Activated CD4-positive, alpha-beta T cell treated with anti-CD3 and anti-CD28 coated beads, Interleukin-2, amount 50 U/mL, for 24 hours (primary cell): ENCODE results near the gene ARIH1.
"Not testable (repeated sequence)": the region's sequence is repeated elsewhere in the genome, so short reads cannot be mapped to it uniquely, and the experiment has no call there.

Experiments
- DNase-seq, 2 donors: peaks; one replicate each; pipeline ENCODE4 v3.0.0-alpha.2; 2020; ENCODE audit warnings: low read depth in 1 of 2, low spot score in 1 of 2

Gene ARIH1

DNA sequence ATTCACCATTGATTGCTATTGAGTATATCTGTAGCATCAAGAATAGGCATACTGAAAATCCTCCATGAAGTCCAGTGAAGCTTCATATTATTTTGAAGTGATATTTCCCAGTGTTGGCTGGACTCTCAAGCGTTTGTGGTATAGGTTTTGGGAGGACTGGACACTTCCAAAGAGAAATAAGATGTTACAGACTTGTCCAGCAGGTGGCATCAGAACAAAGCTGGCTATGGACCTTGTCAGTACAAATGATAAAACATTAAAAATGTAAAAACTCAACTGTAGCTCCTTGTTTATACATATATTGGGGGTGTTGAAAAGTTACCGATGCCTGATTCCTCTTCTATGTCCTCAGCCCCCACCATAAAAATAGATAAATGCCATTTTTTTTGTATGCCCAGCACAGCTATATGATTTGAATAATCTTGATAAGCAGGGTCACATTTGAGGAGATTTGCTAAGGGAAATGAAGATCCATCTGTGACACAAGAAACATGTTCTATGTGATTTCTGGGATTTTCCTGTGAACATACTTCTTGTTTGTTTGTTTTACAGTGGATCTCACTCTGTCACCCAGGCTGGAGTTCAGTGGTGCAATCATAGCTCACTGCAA, 125.8 kb downstream of the ARIH1 start:
- DNase-seq: peak in 1 of 2 donors; percentile 16

DNA sequence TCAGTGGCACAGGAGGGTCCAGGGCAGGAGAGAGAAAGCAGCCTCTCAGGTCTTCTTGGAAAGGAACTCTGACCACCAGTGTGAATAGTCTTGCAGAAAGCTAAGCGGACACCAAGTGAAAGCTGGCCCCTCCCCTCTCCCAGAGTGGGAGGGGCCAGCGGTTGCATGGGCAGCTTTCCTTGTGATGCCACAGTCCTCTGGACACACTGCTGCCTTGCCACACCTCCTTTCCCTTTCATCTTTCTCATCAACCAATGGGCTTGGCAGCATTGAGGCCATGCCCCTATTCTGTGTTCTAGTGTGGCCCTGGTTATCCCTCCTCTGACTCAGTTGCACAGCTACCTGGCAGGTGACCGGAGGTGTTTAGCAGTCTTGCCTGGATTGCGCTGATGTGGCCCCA, 130.7 kb downstream of the ARIH1 start:
- no peak for DNase-seq

DNA sequence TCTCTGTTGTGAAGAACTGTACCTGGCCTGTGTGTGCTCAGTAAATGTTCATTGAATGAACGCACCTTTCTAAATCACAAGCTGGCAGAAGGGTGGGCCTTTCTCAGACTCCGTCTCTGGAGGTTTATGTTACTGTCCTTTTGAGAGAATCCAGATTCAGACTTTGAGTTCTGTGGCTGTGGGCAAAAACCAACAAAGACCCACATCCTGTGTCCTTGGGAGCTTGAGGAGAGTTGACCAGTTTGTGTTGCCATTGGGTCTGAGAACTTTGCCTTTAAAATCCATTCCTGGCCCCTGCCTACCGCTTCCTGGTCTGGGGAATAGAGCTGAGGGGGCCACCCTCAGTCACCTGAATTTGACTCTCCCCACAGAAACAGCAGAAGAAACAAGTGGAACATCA, 134.0 kb downstream of the ARIH1 start:
- DNase-seq: not testable (repeated sequence)

DNA sequence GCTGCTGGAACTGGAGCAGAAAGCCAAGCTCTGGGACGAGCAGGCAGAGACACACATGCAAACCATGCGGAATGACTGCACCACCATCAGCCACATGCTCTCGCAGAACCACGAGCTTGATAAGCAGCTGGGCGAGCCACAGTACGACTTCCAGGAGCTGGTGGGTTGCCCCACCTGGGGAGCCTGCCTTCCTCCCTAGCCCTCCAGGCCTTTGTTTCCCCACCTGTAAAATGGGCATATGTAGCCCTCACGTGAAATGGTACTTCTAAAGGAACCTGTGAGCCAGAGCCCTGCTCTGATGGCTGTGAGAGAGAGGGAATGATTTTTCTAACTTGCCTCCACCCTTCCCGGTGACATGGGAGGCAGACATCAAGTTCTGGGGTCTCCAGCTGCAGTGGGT, 135.7 kb downstream of the ARIH1 start:
- no peak for DNase-seq

DNA sequence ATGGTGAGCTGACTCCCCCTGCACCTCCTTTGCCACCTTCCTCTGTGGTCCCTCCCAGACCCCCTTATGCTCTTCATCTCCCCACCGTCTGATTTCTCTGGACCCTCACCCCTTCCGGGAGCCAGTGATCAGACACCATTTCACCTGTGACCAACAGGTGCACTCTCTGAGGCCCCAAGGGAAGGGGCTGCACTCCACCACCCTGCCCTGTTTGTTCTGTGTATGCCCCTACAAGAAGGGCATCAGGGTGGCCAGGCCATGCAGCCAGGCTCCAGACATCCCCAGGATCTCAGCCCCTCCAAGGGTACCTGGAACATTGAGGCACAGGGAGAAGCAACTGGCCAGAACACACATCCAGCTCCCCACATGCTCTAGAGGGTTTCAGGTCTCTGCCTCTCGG, 138.2 kb downstream of the ARIH1 start:
- not testable (repeated sequence) for DNase-seq

DNA sequence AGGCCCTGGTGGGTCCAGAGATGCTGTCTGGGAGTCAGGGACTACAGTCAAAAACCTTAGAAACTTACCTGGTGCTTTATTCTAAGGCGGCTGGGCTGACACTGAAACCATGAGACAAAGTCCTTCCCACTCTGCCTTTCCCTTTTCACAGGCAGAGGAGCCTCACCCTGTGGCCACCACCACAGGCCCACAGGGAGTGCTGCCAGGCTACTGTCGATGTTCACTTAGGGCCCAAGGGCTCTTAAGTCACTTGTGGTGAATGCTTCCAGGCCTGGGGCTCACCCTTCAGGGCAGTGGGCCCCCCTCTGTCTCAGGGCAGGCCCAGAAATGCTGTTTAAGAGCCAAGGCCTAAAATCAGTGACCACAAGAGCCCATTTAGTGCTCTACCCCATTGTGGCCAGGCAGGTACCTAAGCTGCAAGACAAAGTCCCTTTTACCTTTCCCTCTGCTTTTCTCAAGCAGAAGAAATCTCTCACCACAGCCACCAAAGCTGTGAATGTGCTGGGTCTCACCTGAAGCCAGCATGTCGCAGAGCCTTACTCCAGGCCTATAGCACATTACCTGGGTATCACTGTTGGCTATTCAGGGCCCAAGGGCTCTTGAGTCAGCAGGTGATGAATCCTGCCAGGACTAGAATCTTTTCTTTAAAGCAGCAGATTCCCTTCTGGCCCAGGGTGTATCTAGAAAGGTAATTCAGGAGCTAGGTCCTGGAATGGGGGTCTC, 140.8 kb downstream of the ARIH1 start:
- DNase-seq: no peak

DNA sequence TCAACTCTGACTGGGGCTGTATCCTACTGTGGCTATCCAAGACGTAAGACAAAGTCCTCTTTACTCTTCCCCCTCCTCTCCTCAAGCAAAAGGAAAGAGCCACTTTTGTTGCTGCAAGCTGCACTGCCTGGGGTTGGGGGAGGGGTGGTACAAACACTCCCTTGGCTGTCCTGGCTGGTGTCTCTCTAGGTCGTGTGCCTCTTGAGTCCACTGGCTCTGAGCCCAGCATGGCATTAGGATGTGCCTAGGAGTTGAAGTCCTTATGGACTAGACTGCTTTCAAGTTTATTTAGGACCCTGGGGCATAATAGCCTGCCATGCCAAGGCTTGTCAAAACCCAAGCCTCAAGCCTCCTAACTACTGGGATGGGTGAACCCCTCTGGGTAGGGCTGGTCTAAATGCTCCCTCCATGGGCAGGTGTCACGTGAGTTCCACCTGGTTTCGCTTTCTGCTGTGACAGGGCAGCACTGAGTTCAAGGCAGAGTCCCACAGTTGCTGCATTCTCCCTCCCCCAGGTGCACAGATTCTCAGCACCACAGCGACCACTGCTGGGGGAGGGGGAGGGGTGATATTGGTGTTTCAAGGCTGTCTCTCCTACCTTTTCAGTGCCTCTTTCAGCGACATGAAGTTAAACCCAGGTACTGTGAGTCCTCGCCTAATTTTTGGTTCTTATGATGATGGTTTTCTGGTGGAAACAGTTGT, 141.6 kb downstream of the ARIH1 start:
- not testable (repeated sequence) for DNase-seq

DNA sequence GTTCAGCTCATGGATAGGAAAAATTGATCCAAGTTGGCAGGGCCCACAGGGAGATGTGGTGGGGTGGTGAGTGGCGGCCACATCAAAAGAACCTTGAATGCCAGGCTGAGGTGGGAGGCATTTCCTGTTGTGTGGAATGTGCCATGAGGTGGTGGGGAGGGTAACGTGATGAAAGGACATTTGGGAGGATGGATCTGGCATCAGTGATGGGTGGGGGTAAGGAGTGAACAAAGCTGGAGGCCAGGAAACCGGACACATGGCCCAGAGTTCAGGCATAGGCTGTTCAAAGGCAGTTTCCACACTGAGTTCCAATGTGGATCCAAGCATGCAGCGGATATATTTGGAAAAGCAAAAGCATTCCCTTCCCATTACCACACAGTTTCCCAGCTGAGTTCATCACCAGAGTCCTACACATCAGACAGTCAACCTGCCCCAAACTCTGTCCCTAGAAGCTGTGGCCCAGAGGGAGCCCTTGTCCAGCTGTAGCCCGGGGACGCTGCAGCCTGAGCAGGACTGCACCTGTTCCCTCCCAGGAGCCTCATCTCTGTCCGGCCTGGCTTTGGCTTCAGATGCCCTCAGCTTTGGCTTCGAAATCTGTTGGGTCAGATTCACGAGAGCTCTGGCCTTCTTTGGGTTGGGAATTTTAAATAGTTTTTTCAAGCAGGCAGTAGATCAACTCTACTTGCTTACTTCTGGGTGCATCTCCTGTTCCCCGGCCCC, 142.5 kb downstream of the ARIH1 start:
- DNase-seq: no peak

DNA sequence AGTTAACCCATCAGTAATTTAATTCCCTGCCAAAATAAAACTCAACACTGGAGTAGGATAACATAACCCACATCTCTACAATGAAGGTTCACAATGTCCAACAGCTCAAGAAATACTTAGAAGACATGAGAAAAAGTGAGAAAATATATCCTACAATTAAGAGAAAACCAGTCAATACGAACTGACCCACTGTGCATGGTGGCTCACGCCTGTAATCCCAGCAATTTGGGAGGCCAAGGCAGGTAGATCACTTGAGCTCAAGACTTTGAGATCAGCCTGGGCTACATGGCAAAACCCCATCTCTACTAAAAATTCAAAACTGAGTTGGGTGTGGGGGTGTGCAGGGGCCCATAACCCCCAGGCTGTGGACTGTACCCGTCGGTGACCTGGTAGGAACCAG, 149.7 kb downstream of the ARIH1 start:
- DNase-seq: not testable (repeated sequence)

DNA sequence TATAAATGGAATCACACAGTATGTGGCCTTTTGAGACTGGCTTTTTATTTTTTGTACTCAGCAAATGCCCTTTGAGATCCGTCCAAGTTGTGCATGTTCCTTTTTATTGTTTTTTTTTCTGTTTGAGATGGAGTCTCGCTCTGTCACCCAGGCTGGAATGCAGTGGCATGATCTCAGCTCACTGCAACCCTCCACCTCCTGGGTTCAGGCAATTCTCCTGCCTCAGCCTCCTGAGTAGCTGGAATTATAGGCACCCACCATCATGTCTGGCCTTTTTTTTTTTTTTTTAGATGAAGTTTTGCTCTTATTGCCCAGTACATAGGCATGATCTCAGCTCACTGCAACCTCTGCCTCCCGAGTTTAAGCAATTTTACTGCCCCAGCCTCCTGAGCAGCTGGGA, 152.0 kb downstream of the ARIH1 start:
- DNase-seq: not testable (repeated sequence)

DNA sequence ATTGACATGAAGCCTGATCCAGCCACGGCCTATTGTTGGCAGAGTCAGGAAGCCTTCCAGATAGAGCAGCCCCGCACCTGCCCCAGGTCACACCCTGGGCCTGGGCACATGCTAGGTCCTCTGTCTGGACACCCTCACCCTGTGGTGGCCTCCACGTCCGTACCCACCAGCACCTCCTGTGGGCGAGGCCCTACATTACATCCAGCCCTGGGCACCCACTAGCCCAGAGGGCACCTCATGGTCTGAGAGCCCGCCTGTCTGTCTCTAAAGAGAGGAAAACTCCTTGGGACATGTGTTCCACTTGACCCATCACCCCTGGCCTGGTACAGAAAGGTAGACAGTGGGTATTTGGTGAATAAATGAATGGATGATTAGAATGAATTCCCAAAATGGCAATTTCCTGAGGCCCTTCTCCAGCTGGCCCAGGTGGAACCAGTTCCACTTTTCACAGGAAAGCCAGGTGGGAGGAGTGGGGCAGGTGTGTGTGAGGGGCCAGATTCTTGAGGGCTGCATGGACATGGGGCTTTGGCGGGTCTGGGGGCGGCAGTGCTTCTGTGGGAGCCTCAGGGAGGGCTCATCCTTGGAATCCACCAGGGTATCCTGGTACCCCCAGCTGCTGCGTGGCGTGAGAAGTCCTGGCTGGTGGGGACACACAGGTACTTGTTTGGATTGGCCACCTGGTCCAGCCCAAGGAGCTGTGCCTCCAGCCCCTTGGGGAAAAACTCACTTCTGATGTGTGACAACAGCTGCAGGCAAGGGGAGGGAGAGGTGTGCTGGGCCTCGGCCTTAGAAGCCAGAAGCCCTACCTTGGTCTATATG, 154.3 kb downstream of the ARIH1 start:
- DNase-seq: not testable (repeated sequence)

DNA sequence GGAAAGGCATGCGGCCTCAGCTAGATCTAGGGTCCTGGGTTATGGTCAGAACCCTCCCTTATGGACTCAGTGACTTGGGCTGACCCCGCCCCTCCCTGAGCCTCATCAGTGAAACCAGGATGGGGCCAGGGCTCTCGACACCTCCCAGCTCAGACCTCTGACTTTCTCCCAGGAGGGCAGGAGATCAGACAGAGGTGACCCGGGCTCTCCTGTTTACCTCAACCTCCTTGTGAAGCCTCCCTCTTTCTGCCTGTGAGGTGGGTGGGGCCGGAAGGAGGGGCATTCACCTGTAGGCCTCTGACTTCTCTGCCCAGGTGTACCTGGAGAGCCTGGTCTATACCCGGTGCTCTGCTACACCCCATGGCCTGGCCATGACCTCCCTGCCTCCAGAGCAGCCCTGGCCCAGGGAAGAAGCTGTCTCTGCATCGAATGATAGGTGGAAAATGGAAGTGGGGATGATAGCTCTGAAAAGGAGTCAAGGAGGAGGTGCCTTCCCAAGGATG, 155.0 kb downstream of the ARIH1 start:
- DNase-seq: not testable (repeated sequence)

DNA sequence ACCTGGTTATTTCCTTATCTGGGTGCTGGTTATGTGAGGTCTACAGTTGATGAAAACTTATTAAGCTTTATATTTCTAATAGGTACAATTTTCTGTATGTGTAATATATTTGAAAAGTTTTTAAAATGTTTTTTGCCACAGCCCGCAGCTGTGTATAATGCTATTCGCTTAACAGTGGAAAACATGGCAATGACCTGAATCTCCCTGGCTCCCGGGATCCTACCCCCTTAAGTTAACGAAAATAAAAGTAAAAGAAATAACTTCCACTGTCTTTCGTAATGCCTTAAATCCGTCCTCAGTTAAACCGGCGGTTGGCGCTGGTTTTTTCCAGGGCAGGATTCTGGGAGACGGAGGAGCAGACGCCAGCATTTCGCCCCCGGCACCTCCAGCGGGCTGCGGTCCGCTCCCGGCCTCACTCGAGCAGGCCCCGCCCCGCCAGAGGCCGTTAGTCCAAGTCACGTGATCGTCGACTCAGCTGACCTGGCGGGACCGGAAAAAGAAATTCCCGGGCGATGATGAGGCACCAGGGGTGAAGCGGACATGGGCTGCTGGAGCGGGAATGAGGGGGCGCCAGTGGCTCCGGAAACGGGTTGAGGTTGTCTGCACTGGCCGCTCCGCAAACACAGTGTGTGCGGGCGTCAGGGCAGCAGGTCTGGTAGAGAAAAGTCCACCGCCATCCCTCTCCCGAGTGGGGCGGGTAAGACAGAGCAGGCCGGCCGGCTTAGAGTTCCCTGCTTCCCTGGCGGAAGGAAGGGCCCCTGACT, 162.6 kb downstream of the ARIH1 start:
- DNase-seq: peak; percentile 22 to 59

DNA sequence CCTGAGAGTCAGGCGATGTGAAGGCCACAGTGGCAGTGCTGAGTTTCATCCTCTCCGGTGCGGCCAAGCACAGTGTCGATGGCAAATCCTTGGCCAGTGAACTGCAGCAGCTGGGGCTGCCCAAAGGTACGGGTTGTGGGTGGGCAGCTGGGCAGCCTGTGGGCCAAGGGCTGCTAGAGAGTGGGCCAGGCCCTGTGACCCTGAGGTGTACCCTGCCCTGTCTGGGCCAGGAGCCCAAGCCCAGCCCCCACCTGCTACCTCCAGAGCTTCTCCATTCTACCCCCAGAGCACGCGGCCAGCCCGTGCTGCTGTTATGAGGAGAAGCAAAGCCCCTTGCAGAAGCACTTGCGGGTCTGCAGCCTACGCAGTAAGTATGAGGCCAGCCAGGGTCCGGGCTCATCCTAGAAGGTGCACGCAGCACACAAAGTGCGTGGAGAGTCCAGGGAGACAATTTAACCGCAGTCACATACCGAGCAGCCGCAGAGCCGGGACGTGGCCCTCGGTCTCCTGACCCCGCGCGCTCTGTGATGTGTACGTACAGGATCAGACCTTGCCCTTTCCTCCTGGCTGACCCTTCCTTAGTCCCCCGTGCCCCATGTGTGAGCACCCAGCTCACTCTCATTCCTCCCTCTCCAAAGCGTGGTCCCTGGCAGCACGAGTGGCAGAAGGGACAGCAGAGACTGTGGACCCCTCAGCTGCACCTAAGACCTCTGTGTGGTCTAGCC, 165.8 kb downstream of the ARIH1 start:
- not testable (repeated sequence) for DNase-seq

DNA sequence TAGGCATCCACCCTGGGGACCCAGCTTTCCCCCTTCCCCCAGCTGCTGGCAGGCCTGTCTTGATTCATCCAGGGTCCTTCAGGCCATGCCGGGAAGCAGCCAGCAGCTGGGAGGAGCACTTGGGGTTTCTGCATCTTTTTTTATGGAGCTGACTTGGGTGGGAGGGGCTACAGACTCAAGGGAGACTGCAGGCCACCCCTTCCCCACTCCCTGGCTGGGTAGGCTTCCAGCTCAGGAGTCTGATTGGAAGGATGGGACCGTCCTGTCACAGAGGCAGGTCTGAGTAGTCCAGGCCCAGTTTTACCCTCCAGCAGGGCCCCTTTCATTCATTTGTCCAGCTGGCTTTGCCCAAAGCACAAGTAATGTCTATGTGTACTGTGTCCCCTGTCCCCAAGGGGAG, 168.1 kb downstream of the ARIH1 start:
- not testable (repeated sequence) for DNase-seq

DNA sequence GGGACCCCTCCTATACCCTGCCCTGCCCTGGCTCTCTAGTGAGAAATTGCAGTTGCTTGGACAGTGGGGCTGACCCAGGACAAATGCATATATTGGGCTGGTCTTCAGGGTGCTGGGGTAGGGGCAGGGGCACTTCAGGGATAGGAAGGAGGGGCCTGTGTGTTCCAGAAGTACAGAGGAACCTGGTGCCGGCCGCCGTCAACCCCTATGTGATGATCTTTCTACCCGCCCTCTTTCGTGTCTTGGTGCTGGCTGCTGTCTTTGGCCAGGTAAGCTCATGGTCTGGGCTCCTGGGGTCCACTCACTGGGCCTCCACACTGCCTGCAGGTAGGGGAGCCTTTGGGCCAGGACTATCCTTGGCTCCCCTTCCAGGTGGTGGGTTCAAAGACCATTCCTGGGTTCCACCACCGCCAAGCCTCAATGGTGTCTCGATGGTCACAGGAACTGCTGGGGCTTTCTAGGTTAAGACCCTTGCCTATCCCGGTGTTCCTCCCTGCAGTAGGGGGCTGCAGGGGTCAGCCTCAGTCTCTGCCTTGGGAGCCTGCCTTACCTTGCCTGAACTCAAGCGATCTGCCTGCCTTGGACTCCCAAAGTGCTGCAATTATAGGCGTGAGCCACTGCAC, 174.6 kb downstream of the ARIH1 start:
- not testable (repeated sequence) for DNase-seq
